ENCODE results near the gene LRG1. TPM values are rescaled to one million over a fixed set of nuclear protein-coding genes. Genes with fewer than 3 reads are reported as not detected.

LRG1 gene
- total RNA-seq, 4 donors from 2014 or later = 0.17 to 9.4 (median 0.79) TPM

DNA sequence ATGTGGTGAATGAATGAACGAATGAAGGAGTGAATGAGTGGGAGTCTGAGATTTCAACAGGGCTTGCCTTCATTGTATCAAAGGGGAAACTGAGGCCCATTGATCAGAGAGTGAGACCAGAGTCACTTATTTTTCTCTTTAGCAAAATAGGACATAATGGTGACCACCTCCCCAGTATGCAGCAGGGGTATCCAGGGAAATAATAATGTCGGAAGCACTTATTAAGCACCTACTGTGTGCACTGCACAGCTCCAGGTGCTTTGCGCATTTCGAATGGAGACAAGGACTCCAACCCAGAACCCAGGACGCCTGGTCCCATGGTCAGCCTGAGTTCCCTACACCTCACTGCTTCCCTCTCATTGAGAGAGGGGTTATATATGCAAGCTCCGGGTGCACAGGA lies 46.4 kb upstream of the LRG1 start:
- DNase-seq (ENCODE audit: extremely low spot score) = no peak
- H3K4me1 ChIP-seq = peaks cover 12 to 23% (median 21%) of the 10 kb centered on the region in 4 donors
- WGBS = 73% methylated on average over 6 of the region's 6 CpGs
- no peaks in the 10 kb centered on the region for H3K36me3 ChIP-seq
- no peak for TF ChIP-seq POLR2A (IDR thresholded peaks at IDR 0.05; ENCODE audit: low read depth)
- TF ChIP-seq POLR2AphosphoS5 (IDR thresholded peaks at IDR 0.05) = no peak
- no peak for TF ChIP-seq EP300 (IDR thresholded peaks at IDR 0.05)
- TF ChIP-seq, protein P1, sequence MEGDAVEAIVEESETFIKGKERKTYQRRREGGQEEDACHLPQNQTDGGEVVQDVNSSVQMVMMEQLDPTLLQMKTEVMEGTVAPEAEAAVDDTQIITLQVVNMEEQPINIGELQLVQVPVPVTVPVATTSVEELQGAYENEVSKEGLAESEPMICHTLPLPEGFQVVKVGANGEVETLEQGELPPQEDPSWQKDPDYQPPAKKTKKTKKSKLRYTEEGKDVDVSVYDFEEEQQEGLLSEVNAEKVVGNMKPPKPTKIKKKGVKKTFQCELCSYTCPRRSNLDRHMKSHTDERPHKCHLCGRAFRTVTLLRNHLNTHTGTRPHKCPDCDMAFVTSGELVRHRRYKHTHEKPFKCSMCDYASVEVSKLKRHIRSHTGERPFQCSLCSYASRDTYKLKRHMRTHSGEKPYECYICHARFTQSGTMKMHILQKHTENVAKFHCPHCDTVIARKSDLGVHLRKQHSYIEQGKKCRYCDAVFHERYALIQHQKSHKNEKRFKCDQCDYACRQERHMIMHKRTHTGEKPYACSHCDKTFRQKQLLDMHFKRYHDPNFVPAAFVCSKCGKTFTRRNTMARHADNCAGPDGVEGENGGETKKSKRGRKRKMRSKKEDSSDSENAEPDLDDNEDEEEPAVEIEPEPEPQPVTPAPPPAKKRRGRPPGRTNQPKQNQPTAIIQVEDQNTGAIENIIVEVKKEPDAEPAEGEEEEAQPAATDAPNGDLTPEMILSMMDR (IDR thresholded peaks at IDR 0.05) = no peak
- intact Hi-C loops (cut with DNase I) = no loop called here
- no peak overlapping the region for H3K4me3 ChIP-seq
- no peak overlapping the region for H3K27ac ChIP-seq (replicated peaks in 1 of 4)
- H3K9me3 ChIP-seq = no peaks in the 10 kb centered on the region
- peaks cover 0 to 78% (median 29%) of the 10 kb centered on the region in 4 donors for H3K27me3 ChIP-seq

DNA sequence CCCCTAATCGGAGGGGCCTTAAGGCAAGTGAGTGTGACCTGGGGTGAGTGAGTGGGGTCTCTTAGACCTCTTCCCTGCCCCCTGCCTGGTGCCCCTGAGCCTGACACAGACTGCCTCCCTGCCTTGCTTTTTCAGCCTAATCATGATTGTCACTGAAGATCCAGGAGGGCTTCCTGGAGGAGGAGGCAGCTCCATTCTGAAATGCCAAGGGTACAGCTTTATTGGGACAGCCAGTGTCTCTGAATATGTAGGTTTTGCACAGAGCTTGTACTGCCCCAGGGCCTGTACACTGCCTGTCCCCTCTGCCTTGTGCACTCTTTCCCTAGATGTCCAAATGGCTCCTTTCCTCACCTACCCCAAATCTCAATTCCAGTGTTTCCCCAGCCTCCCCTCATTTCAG lies 45.7 kb upstream of the LRG1 start:
- no peak overlapping the region for H3K4me3 ChIP-seq
- peaks cover under 1 to 78% (median 34%) of the 10 kb centered on the region in 4 donors for H3K27me3 ChIP-seq
- no peak for TF ChIP-seq POLR2A (IDR thresholded peaks at IDR 0.05; ENCODE audit: low read depth)
- TF ChIP-seq, protein P1 (IDR thresholded peaks at IDR 0.05) = no peak
- no peak for TF ChIP-seq POLR2AphosphoS5 (IDR thresholded peaks at IDR 0.05)
- no peak for TF ChIP-seq EP300 (IDR thresholded peaks at IDR 0.05)
- no peaks in the 10 kb centered on the region for H3K36me3 ChIP-seq
- no peak overlapping the region for H3K27ac ChIP-seq (replicated peaks in 1 of 4)
- peaks cover 13 to 29% (median 28%) of the 10 kb centered on the region in 4 donors for H3K4me1 ChIP-seq
- no peak for DNase-seq (ENCODE audit: extremely low spot score)
- WGBS = no CpG with 5 or more reads among the region's 1 CpG
- no peaks in the 10 kb centered on the region for H3K9me3 ChIP-seq
- intact Hi-C loops (cut with DNase I) = no loop called here

DNA sequence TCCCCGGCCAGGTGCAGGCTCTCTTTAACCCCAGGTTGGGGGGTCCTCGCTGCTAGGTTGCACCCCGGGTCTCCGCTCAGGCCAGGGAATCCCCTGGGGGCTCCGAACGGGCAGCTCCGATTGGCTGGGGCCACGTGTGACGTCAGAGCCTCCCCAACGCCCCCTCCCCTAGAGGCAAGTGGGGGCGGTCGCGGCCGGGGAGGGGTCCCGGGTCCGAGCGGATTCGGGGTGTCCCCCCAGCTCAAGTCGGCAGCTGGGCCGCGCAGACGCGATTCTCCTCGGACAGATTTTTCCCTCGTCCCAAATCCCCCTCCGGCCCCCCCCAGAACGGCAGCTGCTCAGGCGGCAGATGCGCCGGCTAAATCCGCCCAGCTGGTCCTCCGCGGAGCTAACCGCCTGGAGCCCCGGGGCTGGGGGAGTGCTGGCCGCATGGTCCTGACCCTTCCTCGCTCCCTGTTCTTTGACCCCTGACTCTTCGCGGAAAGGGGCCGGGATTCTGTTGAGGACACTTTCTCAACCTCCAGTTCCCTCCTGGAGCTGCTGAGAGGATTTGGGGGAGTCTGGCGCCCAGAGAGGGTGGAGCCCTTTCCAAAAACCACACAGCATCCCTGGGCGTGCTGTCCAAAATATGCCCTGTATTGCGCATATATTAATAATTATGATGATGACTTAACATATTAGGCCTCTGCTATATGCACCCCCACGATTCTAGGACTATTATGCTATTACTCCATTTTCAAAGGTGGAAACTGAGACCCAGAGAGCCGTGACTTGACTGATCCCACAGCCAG lies 45.0 kb upstream of the LRG1 start:
- TF ChIP-seq, protein P1 (IDR thresholded peaks at IDR 0.05) = no peak
- H3K36me3 ChIP-seq = no peaks in the 10 kb centered on the region
- no peak for DNase-seq (ENCODE audit: extremely low spot score)
- intact Hi-C loops (cut with DNase I) = no loop called here
- peaks cover 4 to 79% (median 41%) of the 10 kb centered on the region in 4 donors for H3K27me3 ChIP-seq
- peaks cover 16 to 34% (median 32%) of the 10 kb centered on the region in 4 donors for H3K4me1 ChIP-seq
- H3K9me3 ChIP-seq = no peaks in the 10 kb centered on the region
- H3K4me3 ChIP-seq = peak overlapping the region; percentile 44 to 55 (median 45)
- H3K27ac ChIP-seq (replicated peaks in 1 of 4) = no peak overlapping the region
- WGBS = 15% methylated on average over 23 of the region's 45 CpGs

DNA sequence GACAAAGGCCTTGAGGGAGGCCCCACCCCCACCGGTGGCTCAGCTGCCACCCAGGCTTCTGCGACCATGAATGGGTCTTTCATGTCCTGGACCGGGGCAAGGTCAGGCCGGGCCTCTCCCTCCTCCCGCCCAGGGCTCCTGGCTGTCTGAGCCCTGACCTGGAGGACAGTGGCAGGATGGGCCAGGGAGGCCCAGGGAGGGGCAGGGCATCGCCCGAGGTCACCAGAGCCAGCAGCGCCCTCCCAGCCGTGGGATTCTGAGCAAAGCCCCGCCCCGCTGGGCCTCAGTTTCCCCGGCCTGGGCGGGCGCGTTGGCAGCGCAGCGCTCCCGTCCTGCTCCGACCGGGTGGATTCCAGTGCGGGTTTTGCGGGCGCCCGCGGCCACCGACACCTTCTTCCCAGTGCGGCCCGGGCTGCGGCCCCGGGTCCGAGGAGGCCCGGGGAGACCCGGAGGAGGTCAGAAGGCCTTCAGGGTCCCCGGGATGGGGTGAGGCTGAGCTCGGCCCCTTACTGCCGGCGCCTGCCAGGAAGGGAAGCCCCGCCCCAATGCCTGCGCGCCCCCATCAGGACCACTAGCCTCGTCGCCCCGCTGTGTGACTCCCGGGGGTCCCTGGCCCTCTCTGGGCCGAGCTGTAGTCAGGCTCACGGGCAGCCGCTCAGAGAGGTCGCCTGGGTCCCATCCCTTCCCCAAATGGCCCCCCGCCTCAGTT lies 44.3 kb upstream of the LRG1 start:
- no peaks in the 10 kb centered on the region for H3K36me3 ChIP-seq
- 1% methylated on average over 28 of the region's 49 CpGs for WGBS
- H3K27me3 ChIP-seq = peaks cover 4 to 81% (median 46%) of the 10 kb centered on the region in 4 donors
- H3K4me1 ChIP-seq = peaks cover 16 to 34% (median 32%) of the 10 kb centered on the region in 4 donors
- no peak overlapping the region for H3K27ac ChIP-seq (replicated peaks in 1 of 4)
- TF ChIP-seq, protein P1 (IDR thresholded peaks at IDR 0.05) = no peak
- TF ChIP-seq EP300 (IDR thresholded peaks at IDR 0.05) (no peak), POLR2A (IDR thresholded peaks at IDR 0.05; ENCODE audit: low read depth) (no peak), POLR2AphosphoS5 (IDR thresholded peaks at IDR 0.05) (no peak)
- H3K4me3 ChIP-seq = peak overlapping the region; percentile 44 to 55 (median 45)
- DNase-seq (ENCODE audit: extremely low spot score) = no peak
- intact Hi-C loops (cut with DNase I) = no loop called here
- no peaks in the 10 kb centered on the region for H3K9me3 ChIP-seq
